Stomach (tissue), 4 donors: Measurements from ENCODE around the gene GNAO1.

ENCODE experiments used
- EP300 ChIP-seq: sonication (generic); formaldehyde crosslinking; IDR thresholded peaks from one replicate; pipeline ENCODE4 v1.6.1; 2017; ENCODE audit warnings: antibody characterized with exemption
- TF ChIP-seq, protein P1 (sequence below), 7 experiments: fragments of 450-650 bp in 4 of 7; fragments of 200-600 bp in 3 of 7; sonication (generic) in 3 of 7; IDR thresholded peaks; one replicate each; pipeline ENCODE4 v1.5.1; 2016 to 2019; ENCODE audit warnings: antibody characterized with exemption in 7 of 7, control low read depth in 2 of 7, mild to moderate bottlenecking in 1 of 7

DNA sequence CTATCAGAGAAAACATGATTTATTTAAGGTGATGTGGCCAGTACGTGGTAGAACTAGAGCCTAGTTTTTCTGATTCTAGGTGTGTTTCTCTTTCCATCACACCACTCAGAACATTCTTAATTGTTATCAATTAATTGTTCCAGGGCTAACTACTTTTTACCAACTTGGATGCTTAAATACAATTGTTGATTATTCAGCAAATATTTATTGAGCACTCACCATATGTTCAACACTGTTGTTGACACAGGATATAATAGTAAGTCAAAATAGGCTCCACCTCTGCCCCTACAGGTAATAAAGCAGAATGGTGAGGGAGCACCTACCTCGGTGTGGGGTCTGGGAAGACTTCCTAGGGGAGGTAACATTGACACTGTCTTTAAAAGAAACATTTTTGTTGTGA, 16.1 kb downstream of the GNAO1 start:
- TF ChIP-seq, protein P1, sequence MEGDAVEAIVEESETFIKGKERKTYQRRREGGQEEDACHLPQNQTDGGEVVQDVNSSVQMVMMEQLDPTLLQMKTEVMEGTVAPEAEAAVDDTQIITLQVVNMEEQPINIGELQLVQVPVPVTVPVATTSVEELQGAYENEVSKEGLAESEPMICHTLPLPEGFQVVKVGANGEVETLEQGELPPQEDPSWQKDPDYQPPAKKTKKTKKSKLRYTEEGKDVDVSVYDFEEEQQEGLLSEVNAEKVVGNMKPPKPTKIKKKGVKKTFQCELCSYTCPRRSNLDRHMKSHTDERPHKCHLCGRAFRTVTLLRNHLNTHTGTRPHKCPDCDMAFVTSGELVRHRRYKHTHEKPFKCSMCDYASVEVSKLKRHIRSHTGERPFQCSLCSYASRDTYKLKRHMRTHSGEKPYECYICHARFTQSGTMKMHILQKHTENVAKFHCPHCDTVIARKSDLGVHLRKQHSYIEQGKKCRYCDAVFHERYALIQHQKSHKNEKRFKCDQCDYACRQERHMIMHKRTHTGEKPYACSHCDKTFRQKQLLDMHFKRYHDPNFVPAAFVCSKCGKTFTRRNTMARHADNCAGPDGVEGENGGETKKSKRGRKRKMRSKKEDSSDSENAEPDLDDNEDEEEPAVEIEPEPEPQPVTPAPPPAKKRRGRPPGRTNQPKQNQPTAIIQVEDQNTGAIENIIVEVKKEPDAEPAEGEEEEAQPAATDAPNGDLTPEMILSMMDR (IDR thresholded peaks at IDR 0.05) = no peak
- no peak for TF ChIP-seq EP300
